HCT116 (cell line): ENCODE results near the gene SEMA3G. TPM values are rescaled to one million over a fixed set of nuclear protein-coding genes. Genes with fewer than 3 reads are reported as not detected.

Source experiments
- ATAC-seq: fragments of 200-7000 bp; cut with Tn5 transposase; 2 replicates; pipeline ENCODE4 v1.9.1; 2020; ENCODE audit warnings: mild to moderate bottlenecking, moderate library complexity
- BruUV-seq: library from RNA; stranded (reverse); fragments of 400-500 nt; replicated peaks from 2 replicates; lab custom pipeline; 2021; lab: Mats Ljungman, UMichigan
- CTCF ChIA-PET: fragments of 300-600 bp; sonication (Branson Sonifier 250); formaldehyde crosslinking; loops from one replicate; lab custom pipeline; 2021; ENCODE audit warnings: antibody characterized with exemption; lab: Charles Lee
- POLR2A ChIA-PET: fragments of 300-600, 350-600 bp; sonication (Branson Sonifier 250); formaldehyde crosslinking; loops from one replicate; lab custom pipeline; 2021; ENCODE audit warnings: antibody characterized with exemption; lab: Charles Lee
- RAD21 ChIA-PET, 2 experiments: fragments of 300-600 bp; sonication (Branson Sonifier 250); formaldehyde crosslinking; loops; one replicate each; lab custom pipeline; 2023; ENCODE audit warnings: low total read pairs in 2 of 2; ENCODE audit not compliant: uncharacterized antibody in 2 of 2, unreplicated experiment in 2 of 2, low non-redundant PET in 1 of 2; lab: Charles Lee
- DNase-seq: peaks from one replicate; pipeline ENCODE4 v3.0.0-alpha.2; 2010; ENCODE audit warnings: low read depth, low spot score
- H2AFZ ChIP-seq: fragments of 200-600 bp; shearing (Covaris generic), sonication (generic); 2 replicates; pipeline ENCODE4 v1.6.1; 2017; ENCODE audit warnings: low read depth, mixed run types, mixed read lengths, antibody characterized with exemption, low read length; ENCODE audit not compliant: poor library complexity, severe bottlenecking
- H3K27ac ChIP-seq: 2 replicates; pipeline ENCODE4 v1.5.1; 2012; ENCODE audit warnings: low read depth, low read length
- H3K27me3 ChIP-seq: fragments of 200-600 bp; sonication (generic); 2 replicates; pipeline ENCODE4 v1.6.1; 2016; ENCODE audit warnings: mixed run types, low read length, mixed read lengths; ENCODE audit not compliant: insufficient read depth
- H3K36me3 ChIP-seq, 2 experiments: fragments of 200-500 bp in 1 of 2; fragments of 200-600 bp in 1 of 2; sonication (Bioruptor generic) in 1 of 2; sonication (generic) in 1 of 2; 2 replicates each; pipeline versions ENCODE4 v1.5.1 to v1.6.1; 2014 to 2016; ENCODE audit warnings: low read length in 2 of 2, inconsistent platforms in 1 of 2, mixed read lengths in 1 of 2, mixed run types in 1 of 2; ENCODE audit not compliant: insufficient read depth in 2 of 2, control insufficient read depth in 1 of 2
- H3K4me1 ChIP-seq, 2 experiments: fragments of 200-600 bp in 1 of 2; sonication (generic) in 1 of 2; 2 replicates each; pipeline versions ENCODE4 v1.5.1 to v1.6.1; 2012 to 2017; ENCODE audit warnings: low read length in 2 of 2, inconsistent platforms in 1 of 2, mild to moderate bottlenecking in 1 of 2, mixed read lengths in 1 of 2, mixed run types in 1 of 2, moderate library complexity in 1 of 2; ENCODE audit not compliant: insufficient read depth in 2 of 2, control insufficient read depth in 1 of 2
- H3K4me2 ChIP-seq: fragments of 200-600 bp; sonication (generic); 2 replicates; pipeline ENCODE4 v1.6.1; 2017; ENCODE audit warnings: mixed run types, low read length, mixed read lengths
- H3K4me3 ChIP-seq, 2 experiments: fragments of 200-600 bp in 1 of 2; sonication (generic) in 1 of 2; replicated peaks in 1 of 2; 2 replicates each; pipeline ENCODE4 v1.5.1; 2011 to 2016; ENCODE audit warnings: low read length in 2 of 2, control low read depth in 1 of 2, low read depth in 1 of 2, mild to moderate bottlenecking in 1 of 2, mixed read lengths in 1 of 2, mixed run types in 1 of 2
- H3K79me2 ChIP-seq: fragments of 200-600 bp; sonication (generic); 2 replicates; pipeline ENCODE4 v1.6.1; 2017; ENCODE audit warnings: mild to moderate bottlenecking, mixed run types, low read length, moderate library complexity, mixed read lengths; ENCODE audit not compliant: insufficient read depth
- H3K9ac ChIP-seq: fragments of 200-600 bp; sonication (generic); 2 replicates; pipeline ENCODE4 v1.6.1; 2016; ENCODE audit warnings: low read length, mixed read lengths
- H3K9me2 ChIP-seq: fragments of 200-600 bp; sonication (generic), shearing (Covaris generic); 2 replicates; pipeline ENCODE4 v1.6.1; 2017; ENCODE audit warnings: mixed run types, mild to moderate bottlenecking, moderate library complexity; ENCODE audit not compliant: insufficient read depth
- H3K9me3 ChIP-seq, 2 experiments: fragments of 200-500 bp in 1 of 2; fragments of 200-600 bp in 1 of 2; sonication (Bioruptor generic) in 1 of 2; sonication (generic) in 1 of 2; 2 replicates each; pipeline ENCODE4 v1.6.1; 2014 to 2017; ENCODE audit warnings: low read length in 2 of 2, mixed read lengths in 2 of 2, inconsistent platforms in 1 of 2, low read depth in 1 of 2, mild to moderate bottlenecking in 1 of 2, mixed run types in 1 of 2, moderate library complexity in 1 of 2; ENCODE audit not compliant: control insufficient read depth in 1 of 2, insufficient read depth in 1 of 2
- H4K20me1 ChIP-seq: fragments of 200-600 bp; sonication (generic), shearing (Covaris generic); 2 replicates; pipeline ENCODE4 v1.6.1; 2017; ENCODE audit warnings: mixed run types, mild to moderate bottlenecking, moderate library complexity; ENCODE audit not compliant: insufficient read depth
- ATF3 ChIP-seq: IDR thresholded peaks from 2 replicates; pipeline ENCODE4 v1.6.1; 2012
- CBX3 ChIP-seq: IDR thresholded peaks from 2 replicates; pipeline ENCODE4 v1.6.1; 2012; ENCODE audit warnings: low read depth
- CEBPB ChIP-seq: IDR thresholded peaks from 2 replicates; pipeline ENCODE4 v1.6.1; 2012; ENCODE audit warnings: low read depth
- EGR1 ChIP-seq: IDR thresholded peaks from 2 replicates; pipeline ENCODE4 v1.6.1; 2012; ENCODE audit warnings: low read depth
- ELF1 ChIP-seq: IDR thresholded peaks from 2 replicates; pipeline ENCODE4 v1.6.1; 2012; ENCODE audit warnings: low read depth, borderline replicate concordance
- EZH2 ChIP-seq: fragments of 200-600 bp; sonication (generic); IDR thresholded peaks from 2 replicates; pipeline ENCODE4 v1.6.1; 2017; ENCODE audit warnings: antibody characterized with exemption, mixed run types
- EZH2phosphoT487 ChIP-seq: fragments of 200-600 bp; IDR thresholded peaks from 2 replicates; pipeline ENCODE4 v1.6.1; 2018; ENCODE audit warnings: antibody characterized with exemption, borderline replicate concordance
- FOSL1 ChIP-seq: IDR thresholded peaks from 2 replicates; pipeline ENCODE4 v1.6.1; 2012; ENCODE audit warnings: low read depth
- JUND ChIP-seq: IDR thresholded peaks from 2 replicates; pipeline ENCODE4 v1.6.1; 2012
- POLR2AphosphoS5 ChIP-seq: IDR thresholded peaks from 2 replicates; pipeline ENCODE4 v1.6.1; 2011; ENCODE audit warnings: mild to moderate bottlenecking, low read depth, low read length, moderate library complexity
- REST ChIP-seq: IDR thresholded peaks from 2 replicates; pipeline ENCODE4 v1.6.1; 2012; ENCODE audit warnings: low read depth
- SP1 ChIP-seq: IDR thresholded peaks from 2 replicates; pipeline ENCODE4 v1.6.1; 2012; ENCODE audit warnings: low read depth
- SRF ChIP-seq: IDR thresholded peaks from 2 replicates; pipeline ENCODE4 v1.6.1; 2012; ENCODE audit warnings: low read depth
- TCF7L2 ChIP-seq: IDR thresholded peaks from 2 replicates; pipeline ENCODE4 v1.7.0; 2011; ENCODE audit warnings: borderline replicate concordance, inconsistent platforms; ENCODE audit not compliant: insufficient read depth, insufficient read length; ENCODE audit errors: extremely low read depth
- YY1 ChIP-seq: IDR thresholded peaks from 2 replicates; pipeline ENCODE4 v1.6.1; 2011; ENCODE audit warnings: low read length, low read depth, moderate library complexity, mild to moderate bottlenecking; ENCODE audit not compliant: insufficient replicate concordance; ENCODE audit errors: extremely low read depth
- ZBTB33 ChIP-seq: IDR thresholded peaks from 2 replicates; pipeline ENCODE4 v1.6.1; 2011; ENCODE audit warnings: mild to moderate bottlenecking, low read length, moderate library complexity; ENCODE audit not compliant: insufficient replicate concordance; ENCODE audit errors: extremely low read depth
- ZNF274 ChIP-seq: fragments of 200-500 bp; sonication (Bioruptor generic); IDR thresholded peaks from 2 replicates; pipeline ENCODE4 v1.6.1; 2014; ENCODE audit warnings: mild to moderate bottlenecking, low read depth, low read length, inconsistent platforms
- intact Hi-C: fragments of 100-400 bp; cut with micrococcal nuclease; formaldehyde crosslinking; loops from 2 replicates; pipeline ENCODE4 v1.10.0; 2022
- total RNA-seq: library from RNA; stranded (reverse); gene quantifications from one replicate; pipeline ENCODE4 v1.2.1, GENCODE V29; 2021; ENCODE audit not compliant: unreplicated experiment

SEMA3G gene
- total RNA-seq, 1 experiment from 2014 or later, result 4.2 TPM

GRCh38 chr3:52489453-52489852, 44.5 kb upstream of the SEMA3G start (continued):
- TF ChIP-seq ZBTB33 (no peak), SP1 (no peak), SRF (no peak), CEBPB (no peak)

- no peak overlapping the region for H3K27ac ChIP-seq
- no peaks in the 10 kb centered on the region for H3K9me3 ChIP-seq
- intact Hi-C loops, result no loop called here
- ChIA-PET POLR2A (no interaction called here), CTCF (no interaction called here), RAD21 (no interaction called here)
- ATAC-seq (no peak), DNase-seq (no peak)
- BruUV-seq, result no TSS peak
- H3K9ac ChIP-seq, result no peak overlapping the region
- no peaks in the 10 kb centered on the region for H3K9me2 ChIP-seq
- peaks cover 5 to 26% of the 10 kb centered on the region in 2 experiments; a peak in 3 of 4 replicates for H3K36me3 ChIP-seq
- TF ChIP-seq TCF7L2 (no peak), EGR1 (no peak), SRF (no peak), EZH2phosphoT487 (no peak), SP1 (no peak), JUND (no peak), ZNF274 (no peak), ELF1 (no peak), POLR2AphosphoS5 (no peak), ZBTB33 (no peak), REST (no peak), FOSL1 (no peak), CBX3 (no peak), ATF3 (no peak), YY1 (no peak), EZH2 (no peak)
- no peak overlapping the region for H3K4me2 ChIP-seq
- no peaks in the 10 kb centered on the region for H3K4me1 ChIP-seq
- H3K4me3 ChIP-seq, result no peak overlapping the region
- H3K79me2 ChIP-seq, result no peaks in the 10 kb centered on the region
- no peaks in the 10 kb centered on the region for H3K27me3 ChIP-seq
- H4K20me1 ChIP-seq, result no peaks in the 10 kb centered on the region
- no peak overlapping the region for H2AFZ ChIP-seq
These were observed 43.8 kb upstream of the SEMA3G start for GRCh38 chr3:52488746-52489145.
